GM12892 (cell line): ENCODE results near the gene ST6GALNAC5.

ENCODE experiments used
- POLR2A ChIP-seq: IDR thresholded peaks from 2 replicates; pipeline ENCODE4 v1.6.1; 2011; ENCODE audit warnings: low read depth, low read length, control low read depth
- POLR2AphosphoS5 ChIP-seq: IDR thresholded peaks from 2 replicates; pipeline ENCODE4 v1.6.1; 2011; ENCODE audit warnings: low read depth, low read length, control low read depth
- TAF1 ChIP-seq: IDR thresholded peaks from 2 replicates; pipeline ENCODE4 v1.6.1; 2011; ENCODE audit warnings: low read depth, mild to moderate bottlenecking, control low read depth, low read length, borderline replicate concordance

DNA sequence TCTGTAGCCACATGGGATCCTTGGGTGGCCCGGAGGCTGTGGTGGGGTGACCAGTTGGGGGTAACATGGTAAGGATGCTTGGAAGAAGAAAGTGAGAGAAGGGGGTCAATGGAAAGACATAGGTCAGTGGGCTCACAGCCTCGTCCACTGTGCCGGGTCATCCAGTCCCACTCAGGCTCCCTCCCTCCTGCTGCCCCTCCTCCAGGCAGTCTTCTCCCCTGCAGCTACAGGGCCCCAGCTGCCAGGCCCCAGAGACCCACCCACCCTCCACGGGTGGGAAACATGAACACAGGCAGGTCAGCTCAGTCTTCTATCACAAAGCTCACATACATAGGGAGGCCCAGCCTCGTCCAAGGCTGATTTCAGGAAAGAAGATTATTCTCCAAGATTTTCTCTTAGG, 158.3 kb downstream of the ST6GALNAC5 start:
- TF ChIP-seq POLR2A: no peak
- no peak for TF ChIP-seq POLR2AphosphoS5
- no peak for TF ChIP-seq TAF1
